Measurements from ENCODE around the gene ANKRD61.

DNA sequence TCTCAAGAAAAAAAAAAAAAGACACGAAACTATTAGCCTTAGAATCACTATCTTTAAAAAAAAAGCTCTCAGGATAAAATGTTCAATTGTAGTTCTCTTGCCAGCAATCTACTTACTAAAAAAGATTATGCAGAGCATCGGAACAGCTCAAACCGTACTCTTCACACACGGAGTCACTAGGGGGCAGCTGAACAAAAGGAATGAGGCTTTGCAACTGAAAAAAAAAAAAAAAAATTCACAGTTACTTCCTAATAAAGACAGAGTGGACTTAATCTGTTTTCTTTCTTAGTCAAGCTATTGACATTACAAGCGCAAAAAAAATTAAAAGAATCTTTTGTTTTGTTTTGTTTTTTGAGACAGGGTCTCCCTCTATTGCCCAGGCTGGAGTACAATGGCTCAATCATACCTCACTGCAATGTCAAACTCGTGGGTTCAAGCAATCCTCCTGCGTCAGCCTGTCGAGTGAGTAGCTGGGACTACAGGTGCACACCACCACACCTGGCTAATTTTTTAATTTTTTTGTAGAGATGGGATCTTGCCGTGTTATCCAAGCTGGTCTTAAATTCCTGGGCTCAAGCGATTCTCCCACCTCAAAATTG, 33.9 kb upstream of the ANKRD61 start:
- TF ChIP-seq, protein P1, sequence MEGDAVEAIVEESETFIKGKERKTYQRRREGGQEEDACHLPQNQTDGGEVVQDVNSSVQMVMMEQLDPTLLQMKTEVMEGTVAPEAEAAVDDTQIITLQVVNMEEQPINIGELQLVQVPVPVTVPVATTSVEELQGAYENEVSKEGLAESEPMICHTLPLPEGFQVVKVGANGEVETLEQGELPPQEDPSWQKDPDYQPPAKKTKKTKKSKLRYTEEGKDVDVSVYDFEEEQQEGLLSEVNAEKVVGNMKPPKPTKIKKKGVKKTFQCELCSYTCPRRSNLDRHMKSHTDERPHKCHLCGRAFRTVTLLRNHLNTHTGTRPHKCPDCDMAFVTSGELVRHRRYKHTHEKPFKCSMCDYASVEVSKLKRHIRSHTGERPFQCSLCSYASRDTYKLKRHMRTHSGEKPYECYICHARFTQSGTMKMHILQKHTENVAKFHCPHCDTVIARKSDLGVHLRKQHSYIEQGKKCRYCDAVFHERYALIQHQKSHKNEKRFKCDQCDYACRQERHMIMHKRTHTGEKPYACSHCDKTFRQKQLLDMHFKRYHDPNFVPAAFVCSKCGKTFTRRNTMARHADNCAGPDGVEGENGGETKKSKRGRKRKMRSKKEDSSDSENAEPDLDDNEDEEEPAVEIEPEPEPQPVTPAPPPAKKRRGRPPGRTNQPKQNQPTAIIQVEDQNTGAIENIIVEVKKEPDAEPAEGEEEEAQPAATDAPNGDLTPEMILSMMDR (IDR thresholded peaks at IDR 0.05) = peak; percentile 39 to 64 (median 53)
- TF ChIP-seq POLR2A (IDR thresholded peaks at IDR 0.05) = no peak
